A673 (cell line): ENCODE measurements around the gene FOXI1.

Source experiments
- EZH2 ChIP-seq: fragments of 200-600 bp; sonication (generic); IDR thresholded peaks from 2 replicates; pipeline ENCODE4 v1.6.1; 2017; ENCODE audit warnings: borderline replicate concordance, low read depth, mild to moderate bottlenecking, mixed read lengths, antibody characterized with exemption, low read length; ENCODE audit not compliant: poor library complexity, severe bottlenecking
- TF ChIP-seq, protein P1 (sequence below): fragments of 300-800, 200-600 bp; sonication (generic); conservative IDR thresholded peaks from 2 replicates; pipeline ENCODE4 v1.5.1; 2017; ENCODE audit warnings: low read depth, mild to moderate bottlenecking, antibody characterized with exemption, low read length, moderate library complexity, mixed read lengths

DNA sequence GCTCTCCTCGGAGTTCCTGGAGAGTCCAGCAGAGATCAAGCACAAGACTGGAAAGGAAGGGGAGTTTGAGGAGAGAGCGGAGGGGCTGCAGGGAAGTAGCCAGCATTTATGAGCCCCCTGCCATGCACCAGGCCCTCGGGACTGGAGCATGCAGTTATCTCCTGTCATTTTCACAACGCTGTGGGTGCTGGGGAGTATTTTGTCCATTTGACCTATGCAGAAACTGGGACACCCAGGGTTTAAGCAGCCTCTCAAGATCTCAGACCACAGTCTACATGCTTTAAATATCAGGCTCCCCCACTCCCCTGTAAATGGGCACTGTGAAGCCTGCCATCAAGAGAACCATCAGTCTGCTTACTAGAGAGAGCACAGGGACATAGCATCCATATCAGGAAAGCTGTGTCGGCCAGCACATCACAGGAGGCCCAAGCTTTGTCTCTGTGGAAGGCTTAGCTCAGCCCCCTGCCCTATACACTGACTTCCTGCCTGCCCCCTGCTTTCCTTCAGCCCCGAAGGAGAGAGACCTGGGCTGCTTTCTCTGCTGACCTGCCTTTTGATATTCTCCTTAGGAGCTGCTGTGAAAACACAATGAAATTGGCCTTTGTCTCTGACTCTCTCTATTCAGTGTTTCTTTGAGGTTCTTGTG, 7.3 kb downstream of the FOXI1 start:
- TF ChIP-seq, protein P1, sequence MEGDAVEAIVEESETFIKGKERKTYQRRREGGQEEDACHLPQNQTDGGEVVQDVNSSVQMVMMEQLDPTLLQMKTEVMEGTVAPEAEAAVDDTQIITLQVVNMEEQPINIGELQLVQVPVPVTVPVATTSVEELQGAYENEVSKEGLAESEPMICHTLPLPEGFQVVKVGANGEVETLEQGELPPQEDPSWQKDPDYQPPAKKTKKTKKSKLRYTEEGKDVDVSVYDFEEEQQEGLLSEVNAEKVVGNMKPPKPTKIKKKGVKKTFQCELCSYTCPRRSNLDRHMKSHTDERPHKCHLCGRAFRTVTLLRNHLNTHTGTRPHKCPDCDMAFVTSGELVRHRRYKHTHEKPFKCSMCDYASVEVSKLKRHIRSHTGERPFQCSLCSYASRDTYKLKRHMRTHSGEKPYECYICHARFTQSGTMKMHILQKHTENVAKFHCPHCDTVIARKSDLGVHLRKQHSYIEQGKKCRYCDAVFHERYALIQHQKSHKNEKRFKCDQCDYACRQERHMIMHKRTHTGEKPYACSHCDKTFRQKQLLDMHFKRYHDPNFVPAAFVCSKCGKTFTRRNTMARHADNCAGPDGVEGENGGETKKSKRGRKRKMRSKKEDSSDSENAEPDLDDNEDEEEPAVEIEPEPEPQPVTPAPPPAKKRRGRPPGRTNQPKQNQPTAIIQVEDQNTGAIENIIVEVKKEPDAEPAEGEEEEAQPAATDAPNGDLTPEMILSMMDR: no peak
- no peak for TF ChIP-seq EZH2
